Activated CD4-positive, alpha-beta memory T cell treated with anti-CD3 and anti-CD28 coated beads, Interleukin-2, amount 10 ng/mL, durations not matched to agents 7 days and 5 days (primary cell): ENCODE measurements around the gene TMEM86B. TPM values are rescaled to one million over a fixed set of nuclear protein-coding genes. Genes with fewer than 3 reads are reported as not detected.

Experiments
- CTCF ChIA-PET: fragments of 350-600 bp; sonication (Branson Sonifier 250); formaldehyde crosslinking; loops from one replicate; lab custom pipeline; 2021; ENCODE audit warnings: antibody characterized with exemption, inconsistent platforms; lab: Charles Lee
- POLR2A ChIA-PET: fragments of 350-600 bp; sonication (Branson Sonifier 250); formaldehyde crosslinking; loops from one replicate; lab custom pipeline; 2021; ENCODE audit warnings: antibody characterized with exemption; lab: Charles Lee
- DNase-seq: peaks from one replicate; pipeline ENCODE4 v3.0.0-alpha.2; 2020
- H3K27ac Mint-ChIP-seq: one replicate; pipeline ENCODE4 v1.8.0; 2021; ENCODE audit warnings: mild to moderate bottlenecking, mixed read lengths
- H3K27me3 Mint-ChIP-seq: one replicate; pipeline ENCODE4 v1.8.0; 2021; ENCODE audit warnings: mixed read lengths
- H3K36me3 Mint-ChIP-seq: one replicate; pipeline ENCODE4 v1.8.0; 2021; ENCODE audit warnings: low read depth, mixed read lengths
- H3K4me1 Mint-ChIP-seq: one replicate; pipeline ENCODE4 v1.8.0; 2021; ENCODE audit warnings: mixed read lengths
- H3K4me3 Mint-ChIP-seq: one replicate; pipeline ENCODE4 v1.8.0; 2021; ENCODE audit warnings: mild to moderate bottlenecking, mixed read lengths
- H3K9me3 Mint-ChIP-seq: one replicate; pipeline ENCODE4 v1.8.0; 2021; ENCODE audit warnings: mixed read lengths
- total RNA-seq, 2 experiments: library from RNA; stranded (reverse); gene quantifications; one replicate each; pipeline ENCODE4 v1.2.3, GENCODE V29; 2021

Gene TMEM86B
- total RNA-seq, 2 experiments from 2014 or later, result 10.3 to 12.4 TPM

DNA sequence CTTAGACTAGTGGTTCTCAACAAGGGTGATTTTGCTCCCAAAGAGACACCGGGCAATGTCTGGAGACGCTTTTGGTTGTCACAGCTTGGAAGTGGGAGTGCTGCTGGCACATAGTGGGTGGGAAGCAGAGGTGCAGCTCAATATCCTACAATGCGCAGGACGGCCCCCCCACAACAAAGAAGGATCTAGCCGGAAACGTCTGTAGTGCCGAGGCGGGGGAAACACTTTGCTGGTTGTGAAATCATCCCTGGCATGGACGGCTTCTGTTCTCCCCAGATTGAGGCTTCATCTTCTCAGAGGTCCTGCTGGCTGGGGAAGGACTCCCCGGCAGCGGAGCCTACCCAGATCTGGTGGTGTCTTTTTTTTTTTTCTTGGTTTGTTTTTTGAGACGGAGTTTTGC lies 35.1 kb downstream of the TMEM86B start:
- DNase-seq, result no peak
- Mint-ChIP-seq H3K4me1 (peaks cover 8% of the 10 kb centered on the region), H3K27me3 (no peaks in the 10 kb centered on the region), H3K36me3 (no peaks in the 10 kb centered on the region), H3K9me3 (no peaks in the 10 kb centered on the region), H3K4me3 (no peak overlapping the region), H3K27ac (no peak overlapping the region)
- POLR2A ChIA-PET, result interaction anchor here (1.2 kb wide), 1 partner anchor 16 kb away, joined by 3 read pairs; the partner anchor contains the start of gene PTPRH
- CTCF ChIA-PET, result interaction anchor here (0.6 to 1.0 kb wide), 4 partner anchors 10 to 311 kb away, joined by 3 to 4 read pairs (median 3); no protein-coding TSS in a partner anchor

DNA sequence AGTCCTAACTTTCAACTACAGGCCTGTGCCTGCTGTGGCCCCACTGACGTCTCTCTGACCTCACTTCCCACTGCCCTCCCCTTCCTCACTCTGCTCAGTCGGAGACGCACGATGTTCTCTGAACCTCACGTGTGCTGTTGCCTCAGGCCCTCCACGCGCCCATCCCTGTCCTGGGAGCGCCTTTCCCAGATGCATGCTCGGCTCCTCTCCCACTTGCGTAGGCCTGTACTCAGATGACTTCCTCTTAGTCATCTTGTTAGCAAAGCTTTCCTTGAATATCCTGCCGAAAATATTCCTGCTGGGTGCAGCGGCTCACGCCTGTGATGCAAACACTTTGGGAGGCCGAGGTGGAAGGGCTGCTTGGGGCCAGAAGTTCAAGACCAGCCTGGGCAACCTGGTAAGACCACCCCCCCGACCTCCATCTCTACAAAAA lies 39.1 kb downstream of the TMEM86B start:
- POLR2A ChIA-PET, result no interaction called here
- CTCF ChIA-PET, result no interaction called here
- peaks cover 17% of the 10 kb centered on the region for H3K4me1 Mint-ChIP-seq
- no peaks in the 10 kb centered on the region for H3K36me3 Mint-ChIP-seq
- H3K27ac Mint-ChIP-seq, result no peak overlapping the region
- H3K27me3 Mint-ChIP-seq, result no peaks in the 10 kb centered on the region
- no peaks in the 10 kb centered on the region for H3K9me3 Mint-ChIP-seq
- H3K4me3 Mint-ChIP-seq, result no peak overlapping the region
- DNase-seq, result no peak

- Mint-ChIP-seq H3K36me3 (no peaks in the 10 kb centered on the region), H3K27me3 (no peaks in the 10 kb centered on the region), H3K4me1 (peaks cover 19% of the 10 kb centered on the region), H3K4me3 (no peak overlapping the region), H3K9me3 (no peaks in the 10 kb centered on the region), H3K27ac (peak overlapping the region; percentile 27)
- ChIA-PET CTCF (no interaction called here), POLR2A (no interaction called here)
- no peak for DNase-seq
Observed at GRCh38 chr19:55188625-55189024, 39.9 kb downstream of the TMEM86B start.

- peaks cover 11% of the 10 kb centered on the region for H3K27me3 Mint-ChIP-seq
- H3K4me3 Mint-ChIP-seq, result no peak overlapping the region
- ChIA-PET CTCF (no interaction called here), POLR2A (no interaction called here)
- no peaks in the 10 kb centered on the region for H3K36me3 Mint-ChIP-seq
- no peaks in the 10 kb centered on the region for H3K9me3 Mint-ChIP-seq
- H3K4me1 Mint-ChIP-seq, result peaks cover 19% of the 10 kb centered on the region
- H3K27ac Mint-ChIP-seq, result no peak overlapping the region
- DNase-seq, result no peak
Observed at GRCh38 chr19:55186080-55186479, 42.5 kb downstream of the TMEM86B start.

GRCh38 chr19:55181740-55182139 lies 46.8 kb downstream of the TMEM86B start:
- H3K4me3 Mint-ChIP-seq, result no peak overlapping the region
- no peaks in the 10 kb centered on the region for H3K9me3 Mint-ChIP-seq
- ChIA-PET CTCF (no interaction called here), POLR2A (no interaction called here)
- peaks cover 34% of the 10 kb centered on the region for H3K4me1 Mint-ChIP-seq
- H3K36me3 Mint-ChIP-seq, result no peaks in the 10 kb centered on the region
- peaks cover 38% of the 10 kb centered on the region for H3K27me3 Mint-ChIP-seq
- no peak overlapping the region for H3K27ac Mint-ChIP-seq
- no peak for DNase-seq

DNA sequence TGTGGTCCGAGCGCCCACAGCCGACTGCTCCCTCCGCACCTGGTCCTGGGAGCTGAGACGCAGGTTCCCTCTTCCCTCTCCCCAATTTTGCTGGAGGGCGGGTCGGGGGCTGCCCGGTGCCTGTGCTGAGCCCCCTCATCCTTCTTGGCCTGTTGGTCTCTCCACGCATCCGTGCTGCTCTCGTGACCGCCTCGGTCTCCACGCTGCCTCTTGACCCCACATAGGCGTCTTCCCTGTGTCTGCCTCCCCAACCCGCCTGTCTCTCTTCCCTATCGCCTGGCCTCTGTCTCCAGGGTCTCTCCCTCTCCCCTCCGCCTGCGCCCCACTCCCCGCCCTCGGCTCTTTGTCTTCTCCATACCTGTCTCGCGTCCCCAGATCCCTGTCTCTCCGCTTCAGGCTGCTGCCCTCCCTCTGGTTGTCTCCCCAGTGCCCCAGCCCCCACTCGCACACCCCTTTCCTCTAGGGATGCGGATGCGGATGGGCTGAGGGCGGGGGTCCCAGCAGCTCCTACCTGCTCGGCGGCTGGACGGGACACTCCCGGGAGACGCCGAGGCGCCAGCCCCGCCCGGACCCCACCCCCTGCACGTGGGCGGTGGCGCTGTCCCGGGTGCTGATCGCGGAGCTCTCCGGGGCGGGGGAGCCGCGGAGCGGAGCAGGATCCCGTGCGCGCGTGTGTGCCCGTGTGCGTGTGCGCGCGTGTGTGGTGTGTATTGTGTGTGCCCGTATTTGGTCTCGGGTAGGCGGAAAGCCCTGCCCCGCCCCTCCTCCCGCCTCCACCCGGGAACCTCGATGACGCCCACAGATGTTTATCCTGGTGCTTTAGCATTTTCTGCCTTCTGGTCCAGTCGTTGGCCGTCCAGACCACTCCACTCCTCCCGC lies 48.7 kb downstream of the TMEM86B start, which contains the start of gene SYT5:
Gene SYT5 (minus strand): TSS at position 684 of the 879 bp plus-strand sequence. CDS start 1,248 bp downstream, outside the sequence.
- ChIA-PET CTCF (interaction anchor here (1.0 to 1.3 kb wide), 2 partner anchors 19 to 324 kb away, joined by 3 to 4 read pairs; no protein-coding TSS in a partner anchor), POLR2A (interaction anchor here (1.1 to 2.3 kb wide), 2 partner anchors 74 to 79 kb away, joined by 3 to 6 read pairs; partner anchors contain the start of gene PPP6R1)
- peak within 1 kb of the TSS; percentile 65 for H3K4me3 Mint-ChIP-seq
- DNase-seq, result peak; percentile 69
- H3K27me3 Mint-ChIP-seq, result peaks cover 44% of the 10 kb centered on the region
- H3K4me1 Mint-ChIP-seq, result peaks cover 29% of the 10 kb centered on the region
- no peaks in the 10 kb centered on the region for H3K36me3 Mint-ChIP-seq
- peak within 1 kb of the TSS; percentile 24 for H3K27ac Mint-ChIP-seq
- H3K9me3 Mint-ChIP-seq, result peaks cover 5% of the 10 kb centered on the region

DNA sequence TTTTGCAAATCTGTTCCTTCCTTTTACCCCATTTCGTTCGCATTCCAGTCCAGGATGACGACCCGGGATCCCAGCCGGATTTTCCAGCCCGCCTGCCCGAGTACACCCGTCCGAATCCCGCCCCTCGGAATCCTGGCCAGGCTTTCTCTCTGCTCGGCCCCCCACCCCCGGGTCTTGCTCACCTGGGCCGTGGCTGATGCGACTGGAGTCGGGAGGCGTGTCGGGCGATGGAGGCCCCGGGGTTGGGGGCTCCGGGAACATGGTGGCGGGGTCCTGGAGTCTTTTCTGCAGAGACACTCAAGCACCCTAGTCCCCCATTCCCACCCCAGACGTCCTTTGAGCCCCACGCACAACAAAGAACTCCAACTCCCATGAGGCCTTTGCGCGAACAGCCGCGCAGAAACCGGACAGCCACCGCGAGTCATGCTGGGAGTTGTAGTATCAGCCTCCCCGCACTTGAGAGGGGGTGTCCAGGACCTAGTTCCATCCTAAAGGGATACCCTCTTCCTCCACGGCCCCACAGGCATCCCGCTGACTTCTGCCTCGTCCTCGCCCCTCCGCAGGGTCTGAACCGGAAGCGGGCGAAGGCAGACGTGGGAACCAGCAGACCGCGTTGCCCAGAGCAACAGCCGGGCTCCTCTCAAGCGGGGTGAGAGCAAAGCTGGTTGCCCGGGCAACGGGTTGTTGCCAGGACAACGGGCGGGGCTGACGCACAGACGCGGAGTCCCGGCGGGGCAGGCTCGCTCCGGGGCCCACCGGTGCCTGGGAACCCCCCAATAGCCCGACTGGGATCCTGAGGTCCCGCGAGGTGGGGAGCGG lies 49.6 kb downstream of the TMEM86B start:
- Mint-ChIP-seq H3K4me3 (peak overlapping the region; percentile 65), H3K9me3 (peaks cover 5% of the 10 kb centered on the region), H3K27ac (no peak overlapping the region), H3K4me1 (peaks cover 32% of the 10 kb centered on the region), H3K36me3 (no peaks in the 10 kb centered on the region), H3K27me3 (peaks cover 51% of the 10 kb centered on the region)
- ChIA-PET CTCF (no interaction called here), POLR2A (interaction anchor here (1.0 to 2.3 kb wide), 3 partner anchors 75 to 80 kb away, joined by 3 to 6 read pairs (median 3); partner anchors contain the start of gene PPP6R1)
- peak; percentile 93 for DNase-seq

Other genes with a start within 250 kb of the TMEM86B start
- gene GP6, start 190.5 kb downstream of the TMEM86B start, total RNA-seq, result under 1 TPM in 1 of 2 experiments, not detected in 1; 0.18 TPM
- gene RDH13, start 165.6 kb downstream of the TMEM86B start, total RNA-seq, result 10 to 100 TPM; 15.3 to 15.5 TPM
- gene EPS8L1, start 152.9 kb downstream of the TMEM86B start, total RNA-seq, result 1 to 10 TPM; 6.9 to 7.6 TPM
- gene PPP1R12C, start 111.1 kb downstream of the TMEM86B start, total RNA-seq, result 100 to 1,000 TPM; 132 to 134 TPM
- under 1 TPM; 0.38 to 0.68 TPM for gene TNNT1, start 79.6 kb downstream of the TMEM86B start, total RNA-seq
- gene TNNI3, start 71.0 kb downstream of the TMEM86B start, total RNA-seq, result not detected
- not detected for gene DNAAF3, start 62.1 kb downstream of the TMEM86B start, total RNA-seq
- not detected for gene SYT5, start 48.5 kb downstream of the TMEM86B start, total RNA-seq
- gene PTPRH, start 19.3 kb downstream of the TMEM86B start, total RNA-seq, result not detected
- gene PPP6R1, start 30.3 kb upstream of the TMEM86B start, total RNA-seq, result 100 to 1,000 TPM; 213 to 229 TPM
- gene HSPBP1, start 51.3 kb upstream of the TMEM86B start, total RNA-seq, result 10 to 100 TPM; 28.9 to 29.0 TPM
- gene BRSK1, start 55.2 kb upstream of the TMEM86B start, total RNA-seq, result 1 to 10 TPM; 5.6 to 5.7 TPM
- gene TMEM150B, start 96.6 kb upstream of the TMEM86B start, total RNA-seq, result 1 to 10 TPM; 1.0 to 2.0 TPM
- gene KMT5C, start 111.1 kb upstream of the TMEM86B start, total RNA-seq, result 10 to 100 TPM; 27.2 to 28.9 TPM
- 1 to 10 TPM in 1 of 2 experiments, under 1 TPM in 1; 0.83 to 2.0 TPM for gene COX6B2, start 126.0 kb upstream of the TMEM86B start, total RNA-seq
- not detected for gene GARIN5B, start 134.5 kb upstream of the TMEM86B start, total RNA-seq
- gene IL11, start 141.7 kb upstream of the TMEM86B start, total RNA-seq, result under 1 TPM in 1 of 2 experiments, not detected in 1; 0.48 TPM
- gene TMEM190, start 148.1 kb upstream of the TMEM86B start, total RNA-seq, result not detected
- gene TMEM238, start 155.5 kb upstream of the TMEM86B start, total RNA-seq, result 10 to 100 TPM; 19.2 to 19.3 TPM
- gene RPL28, start 157.2 kb upstream of the TMEM86B start, total RNA-seq, result 1,000 to 10,000 TPM; 3,004 to 3,026 TPM
- 100 to 1,000 TPM; 277 to 284 TPM for gene UBE2S, start 179.0 kb upstream of the TMEM86B start, total RNA-seq
- gene SHISA7, start 214.5 kb upstream of the TMEM86B start, total RNA-seq, result not detected
- gene ISOC2, start 232.9 kb upstream of the TMEM86B start, total RNA-seq, result 10 to 100 TPM; 14.5 to 16.7 TPM
- gene C19orf85, start 236.0 kb upstream of the TMEM86B start, total RNA-seq, result not detected
- 1 to 10 TPM; 6.7 to 9.1 TPM for gene ZNF628, start 247.9 kb upstream of the TMEM86B start, total RNA-seq